Mesenchymal stem cell (in vitro differentiated cells and primary cell): ENCODE results near the gene PID1.
"Not testable (repeated sequence)": the region's sequence is repeated elsewhere in the genome, so short reads cannot be mapped to it uniquely, and the experiment has no call there.

Source experiments
- DNase-seq: peaks from one replicate; pipeline ENCODE4 v3.0.0-alpha.2; 2013
- H2AFZ ChIP-seq: one replicate; pipeline ENCODE4 v1.6.1; 2013; ENCODE audit warnings: low read depth, mild to moderate bottlenecking, control low read depth, inconsistent platforms, low read length, moderate library complexity
- H2AK5ac ChIP-seq: 2 replicates; pipeline ENCODE4 v1.6.1; 2013; ENCODE audit warnings: low read length, moderate library complexity, mild to moderate bottlenecking, inconsistent platforms; ENCODE audit not compliant: severe bottlenecking
- H2BK120ac ChIP-seq: one replicate; pipeline ENCODE4 v1.6.1; 2013; ENCODE audit warnings: low read depth, mild to moderate bottlenecking, inconsistent platforms, low read length, moderate library complexity
- H2BK12ac ChIP-seq, 2 experiments: one replicate each; pipeline ENCODE4 v1.6.1; 2013; ENCODE audit warnings: inconsistent platforms in 2 of 2, low read length in 2 of 2, mild to moderate bottlenecking in 2 of 2, moderate library complexity in 2 of 2, control low read depth in 1 of 2
- H2BK15ac ChIP-seq: one replicate; pipeline ENCODE4 v1.6.1; 2013; ENCODE audit warnings: mild to moderate bottlenecking, low read depth, inconsistent platforms; ENCODE audit not compliant: poor library complexity, severe bottlenecking
- H2BK5ac ChIP-seq: 2 replicates; pipeline ENCODE4 v1.6.1; 2013; ENCODE audit warnings: low read depth, mild to moderate bottlenecking, low read length, control low read depth, inconsistent platforms; ENCODE audit not compliant: poor library complexity, severe bottlenecking
- H3K14ac ChIP-seq, 2 experiments: one replicate each; pipeline ENCODE4 v1.6.1; 2013; ENCODE audit warnings: inconsistent platforms in 2 of 2, low read length in 2 of 2, control low read depth in 1 of 2, mild to moderate bottlenecking in 1 of 2, moderate library complexity in 1 of 2
- H3K18ac ChIP-seq, 2 experiments: one replicate each; pipeline ENCODE4 v1.6.1; 2013; ENCODE audit warnings: inconsistent platforms in 2 of 2, low read length in 2 of 2, control low read depth in 1 of 2, low read depth in 1 of 2, mild to moderate bottlenecking in 1 of 2
- H3K23ac ChIP-seq, 2 experiments: one replicate each; pipeline ENCODE4 v1.6.1; 2013; ENCODE audit warnings: inconsistent platforms in 2 of 2, low read length in 2 of 2, mild to moderate bottlenecking in 2 of 2, moderate library complexity in 2 of 2, control low read depth in 1 of 2
- H3K27ac ChIP-seq: 2 replicates; pipeline ENCODE4 v1.5.1; 2013; ENCODE audit warnings: mild to moderate bottlenecking, moderate library complexity, low read length, control low read depth, inconsistent platforms; ENCODE audit not compliant: poor library complexity, severe bottlenecking
- H3K27me3 ChIP-seq, 2 experiments: 2 replicates each; pipeline versions ENCODE4 v1.6.1 to v1.7.0; 2013; ENCODE audit warnings: low read length in 2 of 2, mild to moderate bottlenecking in 2 of 2, moderate library complexity in 2 of 2, control low read depth in 1 of 2, inconsistent platforms in 1 of 2; ENCODE audit not compliant: control insufficient read depth in 1 of 2, insufficient read depth in 1 of 2
- H3K36me3 ChIP-seq, 2 experiments: 2 replicates each; pipeline versions ENCODE4 v1.6.1 to v1.7.0; 2013; ENCODE audit warnings: low read length in 2 of 2, control low read depth in 1 of 2, inconsistent platforms in 1 of 2, low read depth in 1 of 2, mild to moderate bottlenecking in 1 of 2; ENCODE audit not compliant: insufficient read depth in 2 of 2, control insufficient read depth in 1 of 2
- H3K4ac ChIP-seq, 2 experiments: one replicate each; pipeline ENCODE4 v1.6.1; 2013; ENCODE audit warnings: inconsistent platforms in 2 of 2, low read length in 2 of 2, mild to moderate bottlenecking in 2 of 2, moderate library complexity in 2 of 2, control low read depth in 1 of 2, low read depth in 1 of 2
- H3K4me1 ChIP-seq: 2 replicates; pipeline ENCODE4 v1.6.1; 2013; ENCODE audit warnings: low read depth, low read length, control low read depth; ENCODE audit not compliant: control insufficient read depth, insufficient read depth
- H3K4me2 ChIP-seq: 2 replicates; pipeline ENCODE4 v1.6.1; 2013; ENCODE audit warnings: low read length, mild to moderate bottlenecking, inconsistent platforms; ENCODE audit not compliant: poor library complexity, severe bottlenecking
- H3K4me3 ChIP-seq, 2 experiments: 2 replicates each; pipeline versions ENCODE4 v1.5.1 to v1.7.0; 2013; ENCODE audit warnings: low read length in 2 of 2, mild to moderate bottlenecking in 2 of 2, control low read depth in 1 of 2, low read depth in 1 of 2; ENCODE audit not compliant: insufficient read depth in 1 of 2
- H3K79me1 ChIP-seq: replicated peaks from 2 replicates; pipeline ENCODE4 v1.6.1; 2013; ENCODE audit warnings: mild to moderate bottlenecking, control low read depth, low read length, inconsistent platforms; ENCODE audit not compliant: poor library complexity, severe bottlenecking
- H3K9ac ChIP-seq: 2 replicates; pipeline ENCODE4 v1.7.0; 2013; ENCODE audit warnings: mild to moderate bottlenecking, low read length, moderate library complexity
- H3K9me3 ChIP-seq: 2 replicates; pipeline ENCODE4 v1.7.0; 2013; ENCODE audit warnings: mild to moderate bottlenecking, low read length; ENCODE audit not compliant: control insufficient read depth
- H4K8ac ChIP-seq: one replicate; pipeline ENCODE4 v1.6.1; 2013; ENCODE audit warnings: inconsistent platforms, mild to moderate bottlenecking, low read length, moderate library complexity
- H4K91ac ChIP-seq: one replicate; pipeline ENCODE4 v1.6.1; 2013; ENCODE audit warnings: mild to moderate bottlenecking, low read length, inconsistent platforms
- WGBS: methylation state at CpG from one replicate; pipeline ENCODE4 v1.1.7; 2013; ENCODE audit warnings: mixed read lengths; 5-methylcytosine and 5-hydroxymethylcytosine counted together

PID1 gene

DNA sequence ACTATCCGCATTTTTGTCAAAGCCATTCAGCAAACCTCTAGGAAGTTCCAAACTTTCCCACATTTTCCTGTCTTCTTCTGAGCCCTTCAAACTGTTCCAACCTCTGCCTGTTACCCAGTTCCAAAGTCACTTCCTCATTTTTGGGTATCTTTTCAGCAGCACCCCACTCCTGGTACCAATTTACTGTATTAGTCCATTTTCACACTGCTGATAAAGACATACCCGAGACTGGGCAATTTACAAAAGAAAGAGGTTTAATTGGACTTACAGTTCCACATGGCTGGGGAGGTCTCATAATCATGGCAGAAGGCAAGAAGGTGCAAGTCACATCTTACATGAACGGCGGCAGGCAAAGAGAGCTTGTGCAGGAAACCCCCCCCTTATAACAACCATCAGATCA, 84.0 kb downstream of the PID1 start:
- H3K27ac ChIP-seq, H3K14ac ChIP-seq, H3K18ac ChIP-seq, H3K27me3 ChIP-seq, H3K79me1 ChIP-seq, H3K4me2 ChIP-seq, H2AK5ac ChIP-seq, H2AFZ ChIP-seq, H3K4ac ChIP-seq, H2BK15ac ChIP-seq, H3K9ac ChIP-seq, H2BK12ac ChIP-seq, H3K4me1 ChIP-seq, H2BK120ac ChIP-seq, H4K91ac ChIP-seq, DNase-seq, H2BK5ac ChIP-seq, H3K23ac ChIP-seq, H4K8ac ChIP-seq, H3K36me3 ChIP-seq, H3K4me3 ChIP-seq: not testable (repeated sequence)
- 55% methylated on average over 4 of the region's 4 CpGs for WGBS
- H3K9me3 ChIP-seq, result peaks cover 10% of the 10 kb centered on the region

DNA sequence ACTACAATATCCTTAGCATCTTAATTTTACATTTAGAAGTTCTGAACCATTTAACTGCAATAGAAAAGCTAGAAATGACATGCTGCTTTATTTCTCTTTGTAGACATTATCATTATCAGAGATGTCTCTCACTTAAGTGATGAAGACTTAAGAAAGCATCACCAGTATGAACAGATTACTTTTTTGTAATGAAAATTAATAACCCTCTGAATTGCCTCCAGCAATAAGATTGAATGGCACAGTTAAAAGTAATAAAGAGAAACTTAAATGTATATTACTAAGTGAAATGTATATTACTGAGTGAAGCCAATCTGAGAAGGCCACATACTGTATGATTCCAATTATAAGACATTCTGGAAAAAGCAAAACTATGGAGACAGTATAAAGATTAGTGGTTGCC, 89.4 kb downstream of the PID1 start:
- Histone ChIP-seq H3K23ac (no peak overlapping the region), H3K4me1 (no peaks in the 10 kb centered on the region), H2BK15ac (no peak overlapping the region), H3K4ac (no peak overlapping the region), H3K14ac (no peak overlapping the region), H3K27ac (no peak overlapping the region), H2BK12ac (no peak overlapping the region), H3K4me2 (no peak overlapping the region), H3K9ac (no peak overlapping the region), H3K36me3 (no peaks in the 10 kb centered on the region), H3K18ac (no peak overlapping the region), H3K4me3 (no peak overlapping the region), H2BK5ac (no peak overlapping the region), H2AK5ac (no peak overlapping the region), H2BK120ac (no peak overlapping the region), H4K8ac (no peak overlapping the region), H3K27me3 (no peaks in the 10 kb centered on the region), H3K79me1 (no peaks in the 10 kb centered on the region), H4K91ac (no peak overlapping the region), H2AFZ (no peak overlapping the region), H3K9me3 (no peaks in the 10 kb centered on the region)
- no peak for DNase-seq

DNA sequence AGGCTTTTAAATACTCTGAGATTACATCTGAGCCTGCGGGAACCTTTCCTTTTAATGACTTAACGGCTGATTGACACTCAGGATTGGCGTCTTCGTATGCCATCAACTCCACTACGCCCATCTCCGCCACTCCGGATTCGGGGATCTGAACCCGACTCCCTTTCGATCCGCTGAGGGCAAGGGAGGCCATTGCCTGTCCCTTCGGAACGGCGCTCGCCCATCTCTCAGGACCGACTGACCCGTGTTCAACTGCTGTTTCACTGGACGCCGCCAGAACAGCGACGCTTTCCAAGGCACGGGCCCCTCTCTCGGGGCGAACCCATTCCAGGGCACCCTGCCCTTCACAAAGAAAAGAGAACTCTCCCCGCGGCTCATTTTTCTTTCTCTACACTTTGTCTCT, 90.4 kb downstream of the PID1 start:
- no peak overlapping the region for H3K14ac ChIP-seq
- H4K91ac ChIP-seq, result no peak overlapping the region
- no peak overlapping the region for H3K27ac ChIP-seq
- no peak overlapping the region for H4K8ac ChIP-seq
- H2AFZ ChIP-seq, result no peak overlapping the region
- no peak for DNase-seq
- no peak overlapping the region for H2BK15ac ChIP-seq
- H3K36me3 ChIP-seq, result no peaks in the 10 kb centered on the region
- H2BK120ac ChIP-seq, result no peak overlapping the region
- H3K79me1 ChIP-seq, result peaks cover 1% of the 10 kb centered on the region
- no peak overlapping the region for H3K18ac ChIP-seq
- 94% methylated on average over 24 of the region's 26 CpGs for WGBS
- H3K4ac ChIP-seq, result no peak overlapping the region
- H2BK5ac ChIP-seq, result no peak overlapping the region
- H3K27me3 ChIP-seq, result no peaks in the 10 kb centered on the region
- no peak overlapping the region for H2AK5ac ChIP-seq
- no peaks in the 10 kb centered on the region for H3K4me1 ChIP-seq
- no peaks in the 10 kb centered on the region for H3K9me3 ChIP-seq
- no peak overlapping the region for H3K4me2 ChIP-seq
- H3K4me3 ChIP-seq, result no peak overlapping the region
- H3K23ac ChIP-seq, result no peak overlapping the region
- H2BK12ac ChIP-seq, result no peak overlapping the region
- H3K9ac ChIP-seq, result no peak overlapping the region

DNA sequence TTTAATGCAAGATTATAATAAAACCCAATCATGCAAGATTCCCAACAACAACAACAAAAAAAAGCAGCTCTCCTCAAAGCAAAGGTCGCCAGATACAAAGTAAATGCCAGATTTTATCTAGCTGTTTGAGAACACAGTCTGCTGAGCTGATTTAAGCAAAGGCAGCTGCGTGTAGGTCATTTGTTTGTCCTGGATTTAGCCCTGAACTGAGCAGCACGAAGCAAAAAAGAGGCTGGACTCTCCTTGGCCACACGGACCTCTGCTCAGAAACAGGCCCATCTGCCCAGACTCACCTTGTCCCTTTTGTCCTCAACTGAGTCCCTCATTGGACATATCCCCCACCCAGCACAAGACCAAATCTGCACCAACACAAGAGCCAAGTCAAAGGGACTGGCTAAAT, 91.5 kb downstream of the PID1 start:
- H2BK120ac ChIP-seq, result no peak overlapping the region
- no peak overlapping the region for H3K27ac ChIP-seq
- no peak overlapping the region for H3K18ac ChIP-seq
- no peak overlapping the region for H2AK5ac ChIP-seq
- H3K27me3 ChIP-seq, result no peaks in the 10 kb centered on the region
- H2BK12ac ChIP-seq, result no peak overlapping the region
- no peaks in the 10 kb centered on the region for H3K4me1 ChIP-seq
- no peaks in the 10 kb centered on the region for H3K36me3 ChIP-seq
- WGBS, result 63% methylated on average over 4 of the region's 4 CpGs
- no peak for DNase-seq
- no peak overlapping the region for H3K4me3 ChIP-seq
- no peak overlapping the region for H2BK15ac ChIP-seq
- H4K91ac ChIP-seq, result no peak overlapping the region
- H3K4me2 ChIP-seq, result no peak overlapping the region
- peaks cover 1% of the 10 kb centered on the region for H3K79me1 ChIP-seq
- no peaks in the 10 kb centered on the region for H3K9me3 ChIP-seq
- no peak overlapping the region for H2AFZ ChIP-seq
- no peak overlapping the region for H3K14ac ChIP-seq
- H3K9ac ChIP-seq, result no peak overlapping the region
- no peak overlapping the region for H3K23ac ChIP-seq
- H3K4ac ChIP-seq, result no peak overlapping the region
- H4K8ac ChIP-seq, result peak overlapping the region; percentile 63
- H2BK5ac ChIP-seq, result no peak overlapping the region
